GM12892 (cell line): ENCODE measurements around the gene CSAD.

Experiments used
- POLR2A ChIP-seq: IDR thresholded peaks from 2 replicates; pipeline ENCODE4 v1.6.1; 2011; ENCODE audit warnings: low read depth, low read length, control low read depth
- TAF1 ChIP-seq: IDR thresholded peaks from 2 replicates; pipeline ENCODE4 v1.6.1; 2011; ENCODE audit warnings: low read depth, mild to moderate bottlenecking, control low read depth, low read length, borderline replicate concordance

- TF ChIP-seq POLR2A (no peak), TAF1 (no peak)
Observed at GRCh38 chr12:53217051-53217930, 36.6 kb upstream of the CSAD start.
